SK-N-SH (cell line): ENCODE measurements around the gene DIPK1A. TPM values are rescaled to one million over a fixed set of nuclear protein-coding genes. Genes with fewer than 3 reads are reported as not detected.

Experiments
- CTCF ChIA-PET: fragments of 300-600, 350-600 bp; formaldehyde crosslinking; extraction: SDS; loops from one replicate; lab custom pipeline; 2021; lab: Yijun Ruan, JAX
- POLR2A ChIA-PET: fragments of 350-600 bp; sonication (Branson Sonifier 250); formaldehyde crosslinking; extraction: SDS; loops from one replicate; lab custom pipeline; 2020; ENCODE audit warnings: antibody characterized with exemption, inconsistent platforms; lab: Yijun Ruan, JAX
- DNase-seq: peaks from one replicate; pipeline ENCODE4 v3.0.0; 2012
- H2AFZ ChIP-seq: fragments of 200-600 bp; sonication (generic); 2 replicates; pipeline ENCODE4 v1.8.1; 2016; ENCODE audit warnings: antibody characterized with exemption, mild to moderate bottlenecking, low read depth
- H3F3A ChIP-seq: fragments of 200-600 bp; sonication (generic); replicated peaks from 2 replicates; pipeline ENCODE3; 2016; ENCODE audit warnings: antibody characterized with exemption, mild to moderate bottlenecking; ENCODE audit not compliant: insufficient read depth
- H3K27ac ChIP-seq, 2 experiments: fragments of 200-500 bp in 1 of 2; fragments of 200-600 bp in 1 of 2; sonication (Bioruptor generic) in 1 of 2; sonication (generic), shearing (Covaris generic) in 1 of 2; 2 replicates each; pipeline versions ENCODE4 v1.5.1 to v1.6.1; 2014 to 2016; ENCODE audit warnings: low read depth in 2 of 2, inconsistent platforms in 1 of 2, low read length in 1 of 2, mild to moderate bottlenecking in 1 of 2, mixed read lengths in 1 of 2
- H3K27me3 ChIP-seq: fragments of 200-600 bp; sonication (generic), shearing (Covaris generic); 2 replicates; pipeline ENCODE4 v1.6.1; 2016; ENCODE audit warnings: mixed run types; ENCODE audit not compliant: insufficient read depth
- H3K36me3 ChIP-seq, 2 experiments: fragments of 200-500 bp in 1 of 2; fragments of 200-600 bp in 1 of 2; sonication (Bioruptor generic) in 1 of 2; sonication (generic) in 1 of 2; replicated peaks in 1 of 2; 2 replicates each; pipeline versions ENCODE3 to v1.5.1; 2014 to 2016; ENCODE audit warnings: low read length in 1 of 2, mild to moderate bottlenecking in 1 of 2; ENCODE audit not compliant: insufficient read depth in 2 of 2, control insufficient read depth in 1 of 2
- H3K4me1 ChIP-seq, 2 experiments: fragments of 200-500 bp in 1 of 2; fragments of 200-600 bp in 1 of 2; sonication (Bioruptor generic) in 1 of 2; sonication (generic), shearing (Covaris generic) in 1 of 2; 2 replicates each; pipeline versions ENCODE4 v1.5.1 to v1.6.1; 2014 to 2016; ENCODE audit warnings: low read depth in 1 of 2, low read length in 1 of 2, mixed run types in 1 of 2; ENCODE audit not compliant: insufficient read depth in 2 of 2, control insufficient read depth in 1 of 2
- H3K4me2 ChIP-seq: fragments of 200-600 bp; sonication (generic), shearing (Covaris generic); 2 replicates; pipeline ENCODE4 v1.6.1; 2017; ENCODE audit warnings: mixed run types
- H3K4me3 ChIP-seq, 2 experiments: fragments of 200-500 bp in 1 of 2; fragments of 200-600 bp in 1 of 2; sonication (Bioruptor generic) in 1 of 2; sonication (generic), shearing (Covaris generic) in 1 of 2; 2 replicates each; pipeline versions ENCODE4 v1.5.1 to v1.8.1; 2014 to 2016; ENCODE audit warnings: low read depth in 2 of 2, inconsistent platforms in 1 of 2, low read length in 1 of 2, mild to moderate bottlenecking in 1 of 2, mixed read lengths in 1 of 2, moderate library complexity in 1 of 2
- H3K79me2 ChIP-seq: fragments of 200-600 bp; sonication (generic); 2 replicates; pipeline ENCODE4 v1.8.1; 2017; ENCODE audit warnings: mild to moderate bottlenecking; ENCODE audit not compliant: insufficient read depth
- H3K9ac ChIP-seq: fragments of 200-600 bp; sonication (generic); 2 replicates; pipeline ENCODE4 v1.6.1; 2017; ENCODE audit warnings: mixed run types
- H3K9me2 ChIP-seq: fragments of 200-600 bp; sonication (generic); 2 replicates; pipeline ENCODE4 v1.6.1; 2017; ENCODE audit warnings: mixed run types
- H3K9me3 ChIP-seq: fragments of 200-600 bp; sonication (generic); 2 replicates; pipeline ENCODE4 v1.6.1; 2017; ENCODE audit warnings: mixed run types, mild to moderate bottlenecking, moderate library complexity
- H4K20me1 ChIP-seq: fragments of 200-600 bp; sonication (generic); 2 replicates; pipeline ENCODE4 v1.6.1; 2017; ENCODE audit warnings: mild to moderate bottlenecking, mixed run types; ENCODE audit not compliant: insufficient read depth
- CTCF ChIP-seq: fragments of 200-600 bp; sonication (generic); IDR thresholded peaks from 2 replicates; pipeline ENCODE4 v1.6.1; 2017; ENCODE audit warnings: antibody characterized with exemption, mild to moderate bottlenecking, moderate library complexity
- ELF1 ChIP-seq: IDR thresholded peaks from 2 replicates; pipeline ENCODE4 v1.4.0; 2012
- EP300 ChIP-seq, 2 experiments: IDR thresholded peaks; 2 replicates each; pipeline versions ENCODE4 v1.4.0 to v1.6.1; 2012; ENCODE audit warnings: borderline replicate concordance in 1 of 2, low read depth in 1 of 2, low read length in 1 of 2
- GATA2 ChIP-seq: sonication (generic); formaldehyde crosslinking; IDR thresholded peaks from 2 replicates; pipeline ENCODE4 v1.5.0; 2020; ENCODE audit warnings: mild to moderate bottlenecking, missing genetic modification reagents
- JUND ChIP-seq: IDR thresholded peaks from 2 replicates; pipeline ENCODE4 v1.4.0; 2012
- MAX ChIP-seq: IDR thresholded peaks from 2 replicates; pipeline ENCODE4 v1.4.0; 2012; ENCODE audit warnings: low read depth
- MEF2A ChIP-seq: IDR thresholded peaks from 2 replicates; pipeline ENCODE4 v1.4.0; 2012; ENCODE audit warnings: low read depth, borderline replicate concordance
- MXI1 ChIP-seq: IDR thresholded peaks from 2 replicates; pipeline ENCODE4 v1.6.1; 2012; ENCODE audit warnings: mild to moderate bottlenecking, low read depth, low read length, improper control_type of control experiment
- NFIC ChIP-seq: IDR thresholded peaks from 2 replicates; pipeline ENCODE4 v1.4.0; 2012; ENCODE audit warnings: borderline replicate concordance
- NRF1 ChIP-seq: IDR thresholded peaks from 2 replicates; pipeline ENCODE4 v1.6.1; 2012; ENCODE audit warnings: low read depth, mild to moderate bottlenecking, low read length
- RFX5 ChIP-seq: IDR thresholded peaks from 2 replicates; pipeline ENCODE4 v1.6.1; 2012; ENCODE audit warnings: mild to moderate bottlenecking, improper control_type of control experiment, low read length
- RXRA ChIP-seq: IDR thresholded peaks from 2 replicates; pipeline ENCODE4 v1.4.0; 2012; ENCODE audit warnings: low read depth, mild to moderate bottlenecking, borderline replicate concordance
- SIN3A ChIP-seq: IDR thresholded peaks from 2 replicates; pipeline ENCODE4 v1.6.1; 2012; ENCODE audit warnings: low read depth, mild to moderate bottlenecking, low read length, moderate library complexity, borderline replicate concordance
- SMC3 ChIP-seq: IDR thresholded peaks from 2 replicates; pipeline ENCODE4 v1.6.1; 2012; ENCODE audit warnings: low read depth, low read length, improper control_type of control experiment
- TAF1 ChIP-seq: IDR thresholded peaks from 2 replicates; pipeline ENCODE4 v1.6.1; 2012; ENCODE audit warnings: low read depth, mild to moderate bottlenecking, low read length, moderate library complexity, borderline replicate concordance
- WGBS: methylation state at CpG from one replicate; pipeline ENCODE4 v1.1.6; 2017; ENCODE audit warnings: low lambda C conversion rate; 5-methylcytosine and 5-hydroxymethylcytosine counted together
- polyA plus RNA-seq, 3 experiments: library from polyadenylated mRNA; depleted of rRNA; stranded (reverse); fragments of >200 nt; gene quantifications; 2 replicates each; pipeline ENCODE4 v1.2.3, GENCODE V29; 2012
- TF ChIP-seq, protein P1 (sequence below): IDR thresholded peaks from 2 replicates; pipeline ENCODE4 v1.4.0; 2012; ENCODE audit warnings: low read depth, borderline replicate concordance

Gene DIPK1A
- polyA plus RNA-seq, 1 of the 3 experiments (the other 2 are of a cell fraction), result 3.4 TPM

- TF ChIP-seq ELF1, result no peak
- no peak for TF ChIP-seq MEF2A
- no peak for TF ChIP-seq EP300 (IDR thresholded peaks at IDR 0.05; ENCODE audit: borderline replicate concordance in 1 of 2, low read depth in 1 of 2, low read length in 1 of 2)
- TF ChIP-seq SIN3A, result no peak
- TF ChIP-seq, protein P1, sequence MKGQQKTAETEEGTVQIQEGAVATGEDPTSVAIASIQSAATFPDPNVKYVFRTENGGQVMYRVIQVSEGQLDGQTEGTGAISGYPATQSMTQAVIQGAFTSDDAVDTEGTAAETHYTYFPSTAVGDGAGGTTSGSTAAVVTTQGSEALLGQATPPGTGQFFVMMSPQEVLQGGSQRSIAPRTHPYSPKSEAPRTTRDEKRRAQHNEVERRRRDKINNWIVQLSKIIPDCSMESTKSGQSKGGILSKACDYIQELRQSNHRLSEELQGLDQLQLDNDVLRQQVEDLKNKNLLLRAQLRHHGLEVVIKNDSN, result no peak
- no peak for TF ChIP-seq TAF1
- no peak for TF ChIP-seq GATA2 (CRISPR knock-in tag)
- WGBS, result 83% methylated on average over 9 of the region's 9 CpGs
- H3K79me2 ChIP-seq, result no peaks in the 10 kb centered on the region; the same call in 1 of the 2 replicates
- no peak overlapping the region for H3K4me3 ChIP-seq
- no peaks in the 10 kb centered on the region for H3F3A ChIP-seq
- H4K20me1 ChIP-seq, result no peaks in the 10 kb centered on the region
- no peaks in the 10 kb centered on the region for H3K27me3 ChIP-seq
- H3K27ac ChIP-seq, result no peak overlapping the region
- peaks cover 4 to 6% of the 10 kb centered on the region in 2 experiments; a peak in 3 of 4 replicates for H3K4me1 ChIP-seq
- CTCF ChIA-PET, result interaction anchor here (0.7 to 2.5 kb wide), 4 partner anchors 19 to 65 kb away, joined by 3 to 12 read pairs (median 4); partner anchors contain the start of gene DIPK1A
- H3K9ac ChIP-seq, result no peak overlapping the region
- H3K9me2 ChIP-seq, result no peaks in the 10 kb centered on the region
- H3K4me2 ChIP-seq, result no peak overlapping the region
- no peak overlapping the region for H2AFZ ChIP-seq
- DNase-seq, result no peak
- no peaks in the 10 kb centered on the region for H3K36me3 ChIP-seq
- no peaks in the 10 kb centered on the region for H3K9me3 ChIP-seq
- POLR2A ChIA-PET, result no interaction called here
Measured at GRCh38 chr1:92924501-92924900, 36.8 kb downstream of the DIPK1A start.

DNA sequence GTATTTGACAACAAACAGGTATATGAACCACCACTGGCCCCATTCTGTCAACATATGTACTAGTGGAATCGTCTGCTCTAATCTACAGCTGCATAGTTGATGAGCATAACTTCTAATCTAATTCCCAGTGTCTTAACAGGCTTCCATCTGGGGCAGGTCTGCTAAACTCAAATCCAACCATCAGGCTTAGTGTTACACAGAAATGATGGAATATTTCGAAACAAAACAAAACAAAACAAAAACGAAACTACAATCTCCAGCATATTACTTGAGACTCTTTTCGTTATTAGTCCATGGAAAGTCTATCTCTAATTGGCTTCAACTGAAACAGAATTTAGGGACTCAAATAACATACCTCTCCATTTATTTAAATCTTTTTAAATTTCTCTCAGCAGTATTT, 37.6 kb downstream of the DIPK1A start:
- no peaks in the 10 kb centered on the region for H3K9me2 ChIP-seq
- no peak overlapping the region for H3K4me2 ChIP-seq
- CTCF ChIA-PET, result interaction anchor here (1.1 kb wide), 1 partner anchor 18 kb away, joined by 3 read pairs; no protein-coding TSS in a partner anchor
- H3K79me2 ChIP-seq, result no peaks in the 10 kb centered on the region; the same call in 1 of the 2 replicates
- H3K9ac ChIP-seq, result no peak overlapping the region
- 73% methylated on average over 4 of the region's 4 CpGs for WGBS
- DNase-seq, result no peak
- H3F3A ChIP-seq, result no peaks in the 10 kb centered on the region
- H2AFZ ChIP-seq, result no peak overlapping the region
- POLR2A ChIA-PET, result no interaction called here
- no peaks in the 10 kb centered on the region for H3K9me3 ChIP-seq
- no peak overlapping the region for H3K27ac ChIP-seq
- TF ChIP-seq SMC3 (no peak), NRF1 (no peak), JUND (no peak), ELF1 (no peak), GATA2 (CRISPR knock-in tag) (no peak), CTCF (no peak), TAF1 (no peak), MXI1 (no peak), RXRA (no peak), SIN3A (no peak), MEF2A (no peak), NFIC (no peak), RFX5 (no peak), MAX (no peak)
- H3K4me3 ChIP-seq, result no peak overlapping the region
- no peaks in the 10 kb centered on the region for H3K36me3 ChIP-seq
- H3K27me3 ChIP-seq, result no peaks in the 10 kb centered on the region
- H3K4me1 ChIP-seq, result peaks cover 0 to 6% of the 10 kb centered on the region in 2 experiments; a peak in 2 of 4 replicates
- H4K20me1 ChIP-seq, result no peaks in the 10 kb centered on the region
